Liver (tissue), 9 donors: ENCODE results near the gene CATSPERB. TPM values are rescaled to one million over a fixed set of nuclear protein-coding genes. Genes with fewer than 3 reads are reported as not detected.
A peak's percentile ranks its signal among the peaks of the same experiment; 100 is the strongest.

ENCODE experiments used
- DNase-seq: peaks from one replicate; pipeline ENCODE4 v3.0.0-alpha.2; 2017; ENCODE audit warnings: low spot score
- H3K27ac ChIP-seq, 2 donors: one replicate each; pipeline ENCODE4 v1.7.0; 2013; ENCODE audit warnings: inconsistent platforms in 2 of 2, low read length in 2 of 2, control low read depth in 1 of 2, low read depth in 1 of 2, mild to moderate bottlenecking in 1 of 2
- H3K27me3 ChIP-seq, 4 donors: one replicate each; pipeline versions ENCODE4 v1.6.1 to v1.7.0; 2013; ENCODE audit warnings: low read length in 3 of 4, inconsistent platforms in 1 of 4, mild to moderate bottlenecking in 1 of 4, moderate library complexity in 1 of 4; ENCODE audit not compliant: control insufficient read depth in 4 of 4, insufficient read depth in 4 of 4
- H3K36me3 ChIP-seq, 4 donors: one replicate each; pipeline versions ENCODE4 v1.6.1 to v1.7.0; 2013; ENCODE audit warnings: low read length in 3 of 4, mild to moderate bottlenecking in 3 of 4, low read depth in 1 of 4, moderate library complexity in 1 of 4; ENCODE audit not compliant: control insufficient read depth in 4 of 4, insufficient read depth in 3 of 4
- H3K4me1 ChIP-seq, 4 donors: one replicate each; pipeline versions ENCODE4 v1.6.1 to v1.7.0; 2013; ENCODE audit warnings: low read length in 3 of 4, mild to moderate bottlenecking in 3 of 4, moderate library complexity in 1 of 4; ENCODE audit not compliant: control insufficient read depth in 4 of 4, insufficient read depth in 4 of 4
- H3K4me3 ChIP-seq, 3 donors: one replicate each; pipeline versions ENCODE4 v1.6.1 to v1.7.0; 2013; ENCODE audit warnings: low read length in 3 of 3, control low read depth in 1 of 3, low read depth in 1 of 3, mild to moderate bottlenecking in 1 of 3
- H3K9ac ChIP-seq, 2 donors: one replicate each; pipeline ENCODE4 v1.7.0; 2013; ENCODE audit warnings: low read length in 2 of 2, mild to moderate bottlenecking in 2 of 2, moderate library complexity in 2 of 2, control low read depth in 1 of 2, low read depth in 1 of 2
- H3K9me3 ChIP-seq, 4 donors: one replicate each; pipeline versions ENCODE4 v1.6.1 to v1.7.0; 2013; ENCODE audit warnings: low read length in 3 of 4; ENCODE audit not compliant: control insufficient read depth in 4 of 4
- EGR1 ChIP-seq, 2 donors: IDR thresholded peaks; 2 replicates each; pipeline ENCODE4 v1.6.1; 2016 to 2018; ENCODE audit warnings: antibody characterized with exemption in 2 of 2, low read depth in 2 of 2
- FOXA1 ChIP-seq: IDR thresholded peaks from 2 replicates; pipeline ENCODE4 v1.6.1; 2016; ENCODE audit warnings: antibody characterized with exemption
- FOXA2 ChIP-seq: IDR thresholded peaks from 2 replicates; pipeline ENCODE4 v1.6.1; 2016; ENCODE audit warnings: antibody characterized with exemption
- GABPA ChIP-seq, 2 donors: IDR thresholded peaks in 1 of 2; conservative IDR thresholded peaks in 1 of 2; 2 replicates each; pipeline ENCODE4 v1.6.1; 2016; ENCODE audit warnings: antibody characterized with exemption in 2 of 2, mild to moderate bottlenecking in 1 of 2, moderate library complexity in 1 of 2
- HNF4A ChIP-seq, 2 donors: conservative IDR thresholded peaks; 2 replicates each; pipeline ENCODE4 v1.6.1; 2016; ENCODE audit warnings: antibody characterized with exemption in 2 of 2, mild to moderate bottlenecking in 2 of 2
- HNF4G ChIP-seq: IDR thresholded peaks from 2 replicates; pipeline ENCODE4 v1.6.1; 2016; ENCODE audit warnings: antibody characterized with exemption
- JUND ChIP-seq, 2 donors: IDR thresholded peaks; 2 replicates each; pipeline ENCODE4 v1.6.1; 2016; ENCODE audit warnings: antibody characterized with exemption in 2 of 2
- NR2F2 ChIP-seq: IDR thresholded peaks from 2 replicates; pipeline ENCODE4 v1.6.1; 2016; ENCODE audit warnings: antibody characterized with exemption
- RAD21 ChIP-seq, 2 donors: IDR thresholded peaks; 2 replicates each; pipeline ENCODE4 v1.6.1; 2016; ENCODE audit warnings: antibody characterized with exemption in 2 of 2, mild to moderate bottlenecking in 2 of 2
- RXRA ChIP-seq, 2 donors: IDR thresholded peaks; 2 replicates each; pipeline ENCODE4 v1.6.1; 2017 to 2018; ENCODE audit warnings: antibody characterized with exemption in 2 of 2, mild to moderate bottlenecking in 1 of 2
- SP1 ChIP-seq: IDR thresholded peaks from 2 replicates; pipeline ENCODE4 v1.6.1; 2018; ENCODE audit warnings: antibody characterized with exemption, mild to moderate bottlenecking
- TAF1 ChIP-seq: conservative IDR thresholded peaks from 2 replicates; pipeline ENCODE4 v1.6.1; 2016; ENCODE audit warnings: antibody characterized with exemption, mild to moderate bottlenecking
- YY1 ChIP-seq: IDR thresholded peaks from 2 replicates; pipeline ENCODE4 v1.6.1; 2016; ENCODE audit warnings: antibody characterized with exemption, mild to moderate bottlenecking
- WGBS: extraction: QIAGEN DNeasy Blood & Tissue Kit; methylation state at CpG from one replicate; pipeline ENCODE4 v1.1.7; 2013; 5-methylcytosine and 5-hydroxymethylcytosine counted together
- polyA plus RNA-seq, 2 donors: library from polyadenylated mRNA; stranded (reverse) in 1 of 2; unstranded in 1 of 2; fragments of 200-250 nt in 1 of 2; fragments of >200 nt in 1 of 2; fragmentation: Nextera tagmentation in 1 of 2; extraction: Ambion mirVana in 1 of 2; gene quantifications; one replicate each; pipeline versions ENCODE4 v1.2.1 to v1.2.3, GENCODE V29; 2013 to 2015
- total RNA-seq, 2 donors: library from RNA; depleted of rRNA; stranded (reverse); fragments of >200 nt; gene quantifications; one replicate each; pipeline ENCODE4 v1.2.3, GENCODE V29; 2014
- TF ChIP-seq, protein P1 (sequence below): IDR thresholded peaks from 2 replicates; pipeline ENCODE4 v1.6.1; 2016; ENCODE audit warnings: antibody characterized with exemption
- TF ChIP-seq, protein P2 (sequence below): IDR thresholded peaks from 2 replicates; pipeline ENCODE4 v1.6.1; 2016; ENCODE audit warnings: antibody characterized with exemption
- TF ChIP-seq, protein P3 (sequence below): IDR thresholded peaks from 2 replicates; pipeline ENCODE4 v1.6.1; 2016; ENCODE audit warnings: antibody characterized with exemption, mild to moderate bottlenecking
- TF ChIP-seq, protein P4 (sequence below): fragments of 150-350 bp; IDR thresholded peaks from 2 replicates; pipeline ENCODE4 v1.5.1; 2017; ENCODE audit warnings: improper control_type of control experiment, low read depth, low read length; ENCODE audit not compliant: missing input control
- TF ChIP-seq, protein P5 (sequence below): IDR thresholded peaks from 2 replicates; pipeline ENCODE4 v1.6.1; 2016; ENCODE audit warnings: antibody characterized with exemption
- donor health status: healthy.
- donor health status: healthy.
- donor health status: healthy.
- donor health status: healthy.
- donor health status: healthy.

CATSPERB gene
- total and polyA plus RNA-seq, 4 donors: 0.01 to 0.59 (median 0.07) TPM; not detected in 1

DNA sequence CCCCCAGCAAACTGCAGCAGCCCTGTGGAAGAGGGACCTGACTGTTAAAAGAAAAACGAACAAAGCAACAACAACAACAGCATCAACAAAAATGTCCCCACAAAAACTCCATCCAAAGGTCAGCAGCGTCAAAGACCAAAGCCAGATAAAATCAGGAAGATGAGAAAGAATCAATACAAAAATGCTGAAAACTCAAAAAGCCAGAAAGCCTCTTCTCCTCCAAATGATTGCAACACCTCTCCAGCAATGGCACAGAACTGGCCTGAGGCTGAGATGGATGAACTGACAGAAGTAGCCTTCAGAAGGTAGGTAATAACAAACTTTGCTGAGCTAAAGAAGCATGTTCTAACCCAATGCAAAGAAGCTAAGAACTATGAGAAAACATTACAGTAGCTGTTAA lies 176.4 kb downstream of the CATSPERB start:
- H3K27ac ChIP-seq: no peak overlapping the region
- TF ChIP-seq JUND (IDR thresholded peaks at IDR 0.05) (no peak), EGR1 (IDR thresholded peaks at IDR 0.05; ENCODE audit: low read depth in 2 of 2) (no peak), FOXA2 (no peak), RAD21 (IDR thresholded peaks at IDR 0.05) (no peak), YY1 (peak; percentile 52), NR2F2 (no peak), GABPA (IDR thresholded peaks at IDR 0.05 in 1 of 2, conservative IDR thresholded peaks at IDR 0.05 in 1 of 2) (no peak), TAF1 (no peak), SP1 (no peak), HNF4A (conservative IDR thresholded peaks at IDR 0.05) (peak in 1 of 2 donors; percentile 56), RXRA (IDR thresholded peaks at IDR 0.05) (peak; percentile 11 to 20), FOXA1 (no peak)
- TF ChIP-seq, protein P1, sequence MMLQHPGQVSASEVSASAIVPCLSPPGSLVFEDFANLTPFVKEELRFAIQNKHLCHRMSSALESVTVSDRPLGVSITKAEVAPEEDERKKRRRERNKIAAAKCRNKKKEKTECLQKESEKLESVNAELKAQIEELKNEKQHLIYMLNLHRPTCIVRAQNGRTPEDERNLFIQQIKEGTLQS: no peak
- H3K9ac ChIP-seq: no peak overlapping the region
- peaks cover 0 to 17% (median 14%) of the 10 kb centered on the region in 4 donors for H3K4me1 ChIP-seq
- no peak for DNase-seq
- no peaks in the 10 kb centered on the region for H3K9me3 ChIP-seq
- H3K4me3 ChIP-seq: no peak overlapping the region
- H3K36me3 ChIP-seq: no peaks in the 10 kb centered on the region
- WGBS: 29% methylated on average over 2 of the region's 2 CpGs
- no peaks in the 10 kb centered on the region for H3K27me3 ChIP-seq

DNA sequence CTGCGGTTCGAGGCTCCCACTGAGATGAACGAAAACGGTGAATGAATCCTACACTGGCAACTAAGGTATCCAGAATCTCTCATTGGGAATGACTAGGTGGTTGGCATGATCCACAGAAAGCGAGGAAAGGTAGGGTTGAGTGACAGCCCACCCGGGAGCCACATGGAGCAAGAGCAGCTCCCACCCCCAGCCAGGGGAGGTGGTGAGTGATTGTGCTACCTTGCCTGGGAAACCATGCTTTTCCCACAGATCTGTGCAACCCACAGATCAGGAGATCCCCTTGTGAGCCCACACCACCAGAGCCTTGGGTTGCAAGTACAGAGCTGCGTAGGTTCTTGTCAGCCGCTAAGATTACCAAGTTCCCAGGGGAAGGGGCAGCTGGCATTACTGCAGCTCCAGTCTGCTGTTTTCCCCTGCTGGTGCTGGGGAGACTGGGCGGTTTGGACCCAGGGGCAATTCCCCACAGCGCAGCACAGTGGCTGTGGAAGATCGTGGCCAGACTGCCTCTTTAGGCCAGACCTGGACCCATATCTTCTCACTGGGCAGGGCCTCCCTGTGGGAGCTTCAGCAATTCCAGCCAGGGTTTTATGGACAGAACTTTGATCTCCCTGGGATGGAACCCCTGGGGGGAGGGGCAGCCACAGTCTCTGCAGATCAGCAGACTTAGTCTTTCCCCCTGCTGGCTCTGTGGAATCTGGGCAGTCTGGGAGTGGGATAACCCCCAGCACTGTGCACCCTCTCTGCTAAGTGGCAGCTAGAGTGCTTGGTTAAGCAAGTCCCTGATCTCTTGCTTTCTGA lies 177.2 kb downstream of the CATSPERB start:
- Histone ChIP-seq H3K27me3 (no peaks in the 10 kb centered on the region), H3K4me1 (peaks cover 0 to 17% (median 14%) of the 10 kb centered on the region in 4 donors), H3K9me3 (no peaks in the 10 kb centered on the region), H3K27ac (no peak overlapping the region), H3K4me3 (no peak overlapping the region), H3K36me3 (no peaks in the 10 kb centered on the region), H3K9ac (no peak overlapping the region)
- 72% methylated on average over 11 of the region's 11 CpGs for WGBS
- TF ChIP-seq NR2F2: no peak
- TF ChIP-seq FOXA2: no peak
- peak; percentile 16 to 21 for TF ChIP-seq JUND (IDR thresholded peaks at IDR 0.05)
- TF ChIP-seq, protein P2, sequence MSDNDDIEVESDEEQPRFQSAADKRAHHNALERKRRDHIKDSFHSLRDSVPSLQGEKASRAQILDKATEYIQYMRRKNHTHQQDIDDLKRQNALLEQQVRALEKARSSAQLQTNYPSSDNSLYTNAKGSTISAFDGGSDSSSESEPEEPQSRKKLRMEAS: no peak
- TF ChIP-seq EGR1 (IDR thresholded peaks at IDR 0.05; ENCODE audit: low read depth in 2 of 2): no peak
- TF ChIP-seq YY1: no peak
- TF ChIP-seq FOXA1: no peak
- TF ChIP-seq SP1: peak; percentile 75
- peak; percentile 84 to 87 for TF ChIP-seq HNF4A (conservative IDR thresholded peaks at IDR 0.05)
- TF ChIP-seq TAF1: no peak
- TF ChIP-seq, protein P3, sequence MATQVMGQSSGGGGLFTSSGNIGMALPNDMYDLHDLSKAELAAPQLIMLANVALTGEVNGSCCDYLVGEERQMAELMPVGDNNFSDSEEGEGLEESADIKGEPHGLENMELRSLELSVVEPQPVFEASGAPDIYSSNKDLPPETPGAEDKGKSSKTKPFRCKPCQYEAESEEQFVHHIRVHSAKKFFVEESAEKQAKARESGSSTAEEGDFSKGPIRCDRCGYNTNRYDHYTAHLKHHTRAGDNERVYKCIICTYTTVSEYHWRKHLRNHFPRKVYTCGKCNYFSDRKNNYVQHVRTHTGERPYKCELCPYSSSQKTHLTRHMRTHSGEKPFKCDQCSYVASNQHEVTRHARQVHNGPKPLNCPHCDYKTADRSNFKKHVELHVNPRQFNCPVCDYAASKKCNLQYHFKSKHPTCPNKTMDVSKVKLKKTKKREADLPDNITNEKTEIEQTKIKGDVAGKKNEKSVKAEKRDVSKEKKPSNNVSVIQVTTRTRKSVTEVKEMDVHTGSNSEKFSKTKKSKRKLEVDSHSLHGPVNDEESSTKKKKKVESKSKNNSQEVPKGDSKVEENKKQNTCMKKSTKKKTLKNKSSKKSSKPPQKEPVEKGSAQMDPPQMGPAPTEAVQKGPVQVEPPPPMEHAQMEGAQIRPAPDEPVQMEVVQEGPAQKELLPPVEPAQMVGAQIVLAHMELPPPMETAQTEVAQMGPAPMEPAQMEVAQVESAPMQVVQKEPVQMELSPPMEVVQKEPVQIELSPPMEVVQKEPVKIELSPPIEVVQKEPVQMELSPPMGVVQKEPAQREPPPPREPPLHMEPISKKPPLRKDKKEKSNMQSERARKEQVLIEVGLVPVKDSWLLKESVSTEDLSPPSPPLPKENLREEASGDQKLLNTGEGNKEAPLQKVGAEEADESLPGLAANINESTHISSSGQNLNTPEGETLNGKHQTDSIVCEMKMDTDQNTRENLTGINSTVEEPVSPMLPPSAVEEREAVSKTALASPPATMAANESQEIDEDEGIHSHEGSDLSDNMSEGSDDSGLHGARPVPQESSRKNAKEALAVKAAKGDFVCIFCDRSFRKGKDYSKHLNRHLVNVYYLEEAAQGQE: no peak
- peak; percentile 39 to 42 for TF ChIP-seq RXRA (IDR thresholded peaks at IDR 0.05)
- TF ChIP-seq HNF4G: peak; percentile 82
- TF ChIP-seq, protein P4, sequence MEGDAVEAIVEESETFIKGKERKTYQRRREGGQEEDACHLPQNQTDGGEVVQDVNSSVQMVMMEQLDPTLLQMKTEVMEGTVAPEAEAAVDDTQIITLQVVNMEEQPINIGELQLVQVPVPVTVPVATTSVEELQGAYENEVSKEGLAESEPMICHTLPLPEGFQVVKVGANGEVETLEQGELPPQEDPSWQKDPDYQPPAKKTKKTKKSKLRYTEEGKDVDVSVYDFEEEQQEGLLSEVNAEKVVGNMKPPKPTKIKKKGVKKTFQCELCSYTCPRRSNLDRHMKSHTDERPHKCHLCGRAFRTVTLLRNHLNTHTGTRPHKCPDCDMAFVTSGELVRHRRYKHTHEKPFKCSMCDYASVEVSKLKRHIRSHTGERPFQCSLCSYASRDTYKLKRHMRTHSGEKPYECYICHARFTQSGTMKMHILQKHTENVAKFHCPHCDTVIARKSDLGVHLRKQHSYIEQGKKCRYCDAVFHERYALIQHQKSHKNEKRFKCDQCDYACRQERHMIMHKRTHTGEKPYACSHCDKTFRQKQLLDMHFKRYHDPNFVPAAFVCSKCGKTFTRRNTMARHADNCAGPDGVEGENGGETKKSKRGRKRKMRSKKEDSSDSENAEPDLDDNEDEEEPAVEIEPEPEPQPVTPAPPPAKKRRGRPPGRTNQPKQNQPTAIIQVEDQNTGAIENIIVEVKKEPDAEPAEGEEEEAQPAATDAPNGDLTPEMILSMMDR: peak; percentile 1
- TF ChIP-seq, protein P5, sequence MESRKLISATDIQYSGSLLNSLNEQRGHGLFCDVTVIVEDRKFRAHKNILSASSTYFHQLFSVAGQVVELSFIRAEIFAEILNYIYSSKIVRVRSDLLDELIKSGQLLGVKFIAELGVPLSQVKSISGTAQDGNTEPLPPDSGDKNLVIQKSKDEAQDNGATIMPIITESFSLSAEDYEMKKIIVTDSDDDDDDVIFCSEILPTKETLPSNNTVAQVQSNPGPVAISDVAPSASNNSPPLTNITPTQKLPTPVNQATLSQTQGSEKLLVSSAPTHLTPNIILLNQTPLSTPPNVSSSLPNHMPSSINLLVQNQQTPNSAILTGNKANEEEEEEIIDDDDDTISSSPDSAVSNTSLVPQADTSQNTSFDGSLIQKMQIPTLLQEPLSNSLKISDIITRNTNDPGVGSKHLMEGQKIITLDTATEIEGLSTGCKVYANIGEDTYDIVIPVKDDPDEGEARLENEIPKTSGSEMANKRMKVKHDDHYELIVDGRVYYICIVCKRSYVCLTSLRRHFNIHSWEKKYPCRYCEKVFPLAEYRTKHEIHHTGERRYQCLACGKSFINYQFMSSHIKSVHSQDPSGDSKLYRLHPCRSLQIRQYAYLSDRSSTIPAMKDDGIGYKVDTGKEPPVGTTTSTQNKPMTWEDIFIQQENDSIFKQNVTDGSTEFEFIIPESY: no peak
- TF ChIP-seq RAD21 (IDR thresholded peaks at IDR 0.05): peak; percentile 24 to 66
- no peak for TF ChIP-seq GABPA (IDR thresholded peaks at IDR 0.05 in 1 of 2, conservative IDR thresholded peaks at IDR 0.05 in 1 of 2)
- TF ChIP-seq, protein P1: no peak
- DNase-seq: peak; percentile 59
